ELR (cell line): ENCODE data around the gene NUDT1.

ENCODE experiments used
- DNase-seq: peaks from one replicate; pipeline ENCODE4 v3.0.0-alpha.2; 2015; ENCODE audit warnings: low read depth

NUDT1 gene

GRCh38 chr7:2249744-2250323, 7.8 kb downstream of the NUDT1 start:
- no peak for DNase-seq

DNA sequence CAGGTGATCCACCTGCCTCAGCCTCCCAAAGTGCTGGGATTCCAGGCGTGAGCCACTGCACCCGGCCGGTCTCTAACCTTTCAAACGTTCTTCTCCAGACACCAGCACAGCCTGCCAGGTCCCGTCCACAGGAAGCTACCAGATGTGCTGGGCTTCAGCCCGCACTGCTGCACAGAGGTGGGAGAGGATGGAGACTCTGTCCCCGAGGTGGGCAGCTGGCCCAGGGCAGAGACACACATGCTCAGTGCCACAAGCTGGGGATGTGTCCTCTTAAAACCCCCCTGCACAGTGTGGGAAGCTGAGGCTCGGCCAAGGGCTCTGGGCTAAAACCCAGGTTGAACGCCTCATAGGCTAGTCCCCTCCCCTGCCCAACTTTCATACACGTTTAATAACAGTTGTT, 9.4 kb downstream of the NUDT1 start:
- no peak for DNase-seq

DNA sequence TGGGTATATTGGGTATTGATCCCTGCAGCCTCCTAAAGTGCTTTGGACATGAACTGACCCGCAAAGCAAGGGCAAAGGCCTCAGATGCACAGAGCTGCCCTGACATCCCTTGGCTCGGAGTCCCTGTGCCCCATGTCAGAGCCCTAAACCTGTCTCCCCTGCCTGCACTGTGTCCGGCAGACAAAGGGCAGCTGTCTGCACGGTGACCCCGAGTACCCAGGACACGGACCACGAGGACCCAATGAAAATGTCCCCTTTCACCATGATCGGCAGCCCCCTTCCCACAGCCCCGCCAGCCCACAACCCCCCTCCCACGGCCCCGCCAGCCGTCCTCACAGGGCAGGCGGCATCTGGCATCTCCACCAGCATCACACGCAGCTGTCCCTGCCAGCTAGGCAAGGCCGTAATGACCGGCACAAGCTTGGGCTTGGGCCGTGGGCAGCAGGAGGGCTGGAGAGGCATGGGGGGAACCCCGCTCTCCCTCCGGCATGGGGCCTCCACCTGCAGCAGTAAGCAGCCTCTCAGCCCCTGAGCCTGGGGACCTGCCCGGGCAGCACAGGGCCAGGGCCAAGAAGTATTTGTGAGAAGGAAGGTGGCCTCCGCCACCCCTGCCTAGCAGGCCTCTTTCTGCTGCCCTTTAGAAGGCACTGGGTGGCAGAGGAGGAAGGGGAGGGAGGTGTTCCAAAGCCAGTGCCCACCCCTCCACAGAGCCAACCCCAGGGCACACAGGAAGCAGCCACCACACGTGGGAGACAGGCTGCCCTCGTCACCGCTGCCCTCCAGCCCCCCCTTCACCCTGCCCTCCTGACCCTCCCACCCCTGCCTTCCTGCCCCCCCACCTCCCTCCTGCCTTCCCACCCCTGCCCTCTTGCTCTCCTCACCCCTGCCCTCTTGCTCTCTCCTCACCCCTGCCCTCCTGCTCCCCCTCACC, 10.1 kb downstream of the NUDT1 start:
- no peak for DNase-seq

- DNase-seq = no peak
Measured at GRCh38 chr7:2253021-2253420, 11.0 kb downstream of the NUDT1 start.

- DNase-seq = no peak
Measured at GRCh38 chr7:2253525-2254244, 11.7 kb downstream of the NUDT1 start.

DNA sequence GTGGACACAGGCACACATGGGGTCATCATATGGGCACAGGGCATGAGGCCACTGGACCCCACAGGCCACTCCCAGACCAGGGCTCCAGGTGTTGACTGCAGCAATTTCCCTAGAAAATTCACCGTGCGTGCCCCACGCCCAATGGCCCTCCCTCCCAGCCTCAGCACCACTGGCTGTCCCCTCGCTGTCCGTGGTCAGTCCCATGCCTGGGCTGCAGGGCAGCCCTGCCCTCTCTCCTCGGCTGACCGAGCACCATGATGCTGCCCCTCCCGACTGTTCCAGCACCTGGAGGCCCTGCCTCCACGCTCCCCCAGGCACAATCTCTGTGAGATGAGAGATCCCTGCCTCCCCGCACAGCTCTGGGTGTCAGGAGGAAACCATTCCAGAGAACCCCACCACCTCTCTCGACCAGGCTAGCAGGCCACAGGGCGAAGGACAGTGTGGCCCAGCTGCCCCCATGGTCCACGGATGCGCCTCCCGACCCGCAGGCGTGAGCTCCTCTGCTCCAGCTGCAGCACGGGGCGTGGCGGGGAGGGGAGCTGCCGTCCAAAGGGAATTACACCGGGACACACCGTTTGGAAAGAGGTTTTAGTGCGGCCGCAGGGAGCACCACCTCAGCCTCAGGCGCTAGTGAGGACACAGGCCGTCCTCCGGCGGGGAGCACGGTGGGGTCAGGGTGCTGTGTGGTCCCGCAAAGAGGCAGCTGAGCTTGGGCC, 12.6 kb downstream of the NUDT1 start:
- no peak for DNase-seq

DNA sequence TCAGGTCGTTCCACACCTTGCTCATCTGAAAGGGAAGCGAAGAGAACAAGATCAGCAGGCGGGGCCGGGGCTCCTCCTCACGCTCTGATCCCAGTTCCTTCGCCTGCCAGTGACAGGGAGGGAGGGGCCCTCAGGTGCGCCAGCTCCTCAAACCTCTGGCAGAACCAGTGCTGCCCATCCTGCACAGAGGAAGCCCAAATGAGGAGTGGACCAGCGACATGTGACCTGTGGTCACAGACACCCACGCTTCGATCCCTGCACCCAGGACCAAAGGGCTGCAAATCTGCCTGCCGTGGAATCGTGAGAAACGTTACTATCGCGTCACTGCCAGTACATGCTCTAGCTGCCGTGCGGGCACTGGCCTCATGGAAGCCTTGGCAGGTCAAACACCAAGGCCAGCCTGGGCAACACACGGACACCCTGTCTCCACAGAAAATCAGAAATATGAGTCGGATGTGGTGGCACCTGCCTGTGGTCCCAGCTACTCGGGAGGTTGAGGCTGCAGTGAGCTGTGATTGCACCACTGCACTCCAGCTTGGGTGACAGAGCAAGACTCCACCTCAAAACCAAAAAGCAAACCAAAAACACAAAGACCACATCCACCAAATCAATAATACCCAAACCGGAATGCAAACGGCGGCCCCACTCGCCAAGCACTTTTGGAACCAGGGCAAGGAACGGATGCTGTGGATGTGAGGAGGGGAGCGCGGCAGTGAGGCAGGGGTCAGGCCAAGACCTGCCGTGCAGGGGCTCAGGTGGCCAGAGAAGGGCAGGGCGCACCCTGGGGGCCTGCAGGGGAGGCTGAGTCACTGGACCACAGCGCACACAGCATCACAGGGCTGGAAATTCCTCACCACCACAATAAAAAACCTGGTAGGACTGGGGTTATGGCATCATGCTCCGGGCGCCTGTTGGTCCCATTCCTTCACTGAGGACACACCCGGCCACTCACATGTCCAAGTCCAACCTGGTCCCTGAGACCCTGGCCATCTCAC, 13.4 kb downstream of the NUDT1 start:
- peak; percentile 87 for DNase-seq

DNA sequence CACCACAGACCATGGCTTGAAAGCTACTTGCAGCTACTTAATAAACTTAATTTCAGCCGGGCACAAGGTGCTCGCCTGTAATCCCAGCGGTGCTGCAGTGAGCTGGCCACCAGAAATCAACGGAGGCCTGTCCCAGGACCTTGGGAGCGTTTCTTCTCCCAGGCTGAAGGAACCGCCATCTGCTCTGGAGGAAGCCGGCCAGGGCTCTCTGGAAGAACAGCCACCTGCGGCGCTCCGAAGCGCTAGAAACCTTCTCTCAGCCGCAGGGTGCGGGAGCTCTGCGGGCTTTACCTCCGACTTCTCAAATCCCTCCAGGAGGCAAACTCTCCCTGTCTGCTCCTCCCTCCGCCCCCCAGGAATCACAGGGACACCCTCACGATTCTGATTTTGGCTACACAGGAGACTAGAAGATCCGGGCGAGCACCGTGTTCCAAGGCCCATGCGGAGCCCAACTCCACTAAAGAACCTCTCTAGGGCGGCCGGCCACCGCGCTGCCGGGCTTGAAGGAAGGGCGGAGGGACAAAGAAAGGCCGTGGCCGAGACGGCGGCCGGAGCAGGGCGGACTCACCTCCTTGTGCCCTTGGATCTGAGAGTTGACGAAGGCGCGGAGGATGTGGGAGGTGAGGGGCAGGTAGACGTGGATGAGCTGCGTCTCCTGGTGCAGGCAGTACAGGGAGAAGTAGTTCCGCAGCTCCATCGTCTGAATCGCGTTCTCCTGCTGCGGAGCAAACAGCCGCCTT, 14.4 kb downstream of the NUDT1 start:
- no peak for DNase-seq

- no peak for DNase-seq
Measured at GRCh38 chr7:2257046-2257551, 15.1 kb downstream of the NUDT1 start.

- DNase-seq = no peak
Measured at GRCh38 chr7:2257651-2258050, 15.6 kb downstream of the NUDT1 start.

DNA sequence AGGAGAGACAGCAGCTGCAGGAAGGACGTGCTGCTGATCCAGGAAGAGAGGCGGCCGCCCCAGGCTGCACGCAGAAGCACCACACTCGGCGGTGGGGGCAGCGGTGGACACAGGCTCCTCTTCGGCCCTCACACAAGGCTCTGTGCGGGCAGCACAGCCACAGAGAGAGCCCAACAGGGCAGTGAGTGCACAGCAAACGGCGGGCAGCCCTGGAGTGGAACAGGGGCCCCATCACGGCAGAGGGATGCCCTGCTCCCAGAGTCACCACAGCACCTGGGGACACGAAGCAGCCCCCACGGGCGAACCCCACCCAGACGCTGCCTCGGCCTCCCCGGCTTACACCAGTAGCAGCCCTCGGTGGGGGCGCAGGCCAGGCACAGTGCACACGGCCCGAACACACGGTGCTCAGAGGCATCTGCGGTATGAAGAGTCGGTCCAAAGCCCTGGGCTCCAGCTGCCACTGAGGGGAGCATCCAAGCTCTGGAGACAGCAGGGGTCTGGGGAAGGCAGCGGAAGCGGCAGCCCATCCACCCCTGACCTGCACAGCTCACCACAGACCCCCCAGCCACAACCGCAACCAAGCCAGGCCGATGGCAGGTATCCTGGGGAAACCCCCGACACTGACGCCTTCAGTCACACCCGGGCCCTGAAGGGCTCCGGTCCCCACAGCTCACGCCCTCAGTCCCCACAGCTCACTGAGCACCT, 16.8 kb downstream of the NUDT1 start:
- no peak for DNase-seq

- DNase-seq = no peak
Measured at GRCh38 chr7:2259480-2259879, 17.5 kb downstream of the NUDT1 start.

- DNase-seq = peak; percentile 74
Measured at GRCh38 chr7:2260820-2261219, 18.8 kb downstream of the NUDT1 start.

GRCh38 chr7:2261611-2262010, 19.6 kb downstream of the NUDT1 start:
- no peak for DNase-seq

DNA sequence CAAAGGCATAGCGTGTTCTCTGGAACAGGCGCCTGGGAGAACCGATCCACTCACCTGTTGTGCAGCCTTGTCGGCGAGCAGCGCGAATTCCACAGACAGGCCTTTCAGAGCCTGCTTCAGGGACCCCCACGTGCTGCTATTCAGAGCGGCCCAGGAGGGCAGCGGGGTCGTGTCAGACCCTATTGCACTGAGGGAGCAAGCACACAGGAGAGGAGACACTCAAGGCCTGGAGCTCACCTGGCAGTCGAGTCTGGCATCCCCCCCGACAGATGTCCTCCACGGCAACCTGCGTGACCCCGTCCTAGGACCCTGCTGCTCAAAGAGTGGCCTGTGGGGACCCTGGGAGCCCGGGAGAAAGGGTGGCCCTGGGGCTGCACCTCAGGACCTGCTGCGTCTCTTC, 21.1 kb downstream of the NUDT1 start:
- no peak for DNase-seq

DNA sequence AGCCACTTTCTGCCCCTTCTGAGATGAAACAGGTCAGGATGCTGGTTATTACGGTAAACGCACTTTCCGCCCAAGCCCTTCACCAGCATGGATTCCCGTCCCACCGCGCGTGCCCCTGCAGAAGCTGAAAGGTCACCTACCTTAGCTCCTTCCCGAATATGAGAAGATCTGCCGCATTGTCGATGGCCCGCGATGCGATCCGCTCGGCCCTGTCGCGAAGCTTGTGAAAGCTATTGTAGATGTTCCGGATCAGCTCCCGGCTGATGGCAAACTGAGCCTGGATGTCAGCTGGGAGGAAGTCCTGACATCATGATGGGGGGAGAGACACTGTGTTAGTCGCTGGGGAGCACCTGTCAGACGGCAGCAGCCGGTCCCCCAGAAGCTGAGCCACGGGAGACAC, 22.1 kb downstream of the NUDT1 start:
- DNase-seq = no peak

DNA sequence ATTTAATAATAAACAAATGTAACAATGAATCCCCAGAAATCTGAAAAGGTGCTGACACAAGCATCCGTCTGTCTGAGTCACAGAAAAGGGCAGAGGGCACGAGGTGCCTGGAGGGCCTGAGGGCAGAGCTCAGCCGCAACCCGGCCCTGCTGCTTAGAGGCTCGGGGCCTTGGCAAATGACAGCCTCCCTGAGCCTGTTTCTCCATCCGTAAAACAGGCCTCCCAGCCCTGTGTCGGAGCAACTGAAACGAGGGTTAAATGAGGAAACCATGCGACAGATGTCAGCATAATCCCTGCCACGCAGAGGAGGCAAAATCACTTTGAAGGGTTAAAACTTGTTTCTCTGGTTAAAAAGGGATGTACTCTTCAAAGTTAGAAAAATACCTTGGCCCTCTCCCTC, 24.9 kb downstream of the NUDT1 start:
- peak; percentile 97 for DNase-seq

DNA sequence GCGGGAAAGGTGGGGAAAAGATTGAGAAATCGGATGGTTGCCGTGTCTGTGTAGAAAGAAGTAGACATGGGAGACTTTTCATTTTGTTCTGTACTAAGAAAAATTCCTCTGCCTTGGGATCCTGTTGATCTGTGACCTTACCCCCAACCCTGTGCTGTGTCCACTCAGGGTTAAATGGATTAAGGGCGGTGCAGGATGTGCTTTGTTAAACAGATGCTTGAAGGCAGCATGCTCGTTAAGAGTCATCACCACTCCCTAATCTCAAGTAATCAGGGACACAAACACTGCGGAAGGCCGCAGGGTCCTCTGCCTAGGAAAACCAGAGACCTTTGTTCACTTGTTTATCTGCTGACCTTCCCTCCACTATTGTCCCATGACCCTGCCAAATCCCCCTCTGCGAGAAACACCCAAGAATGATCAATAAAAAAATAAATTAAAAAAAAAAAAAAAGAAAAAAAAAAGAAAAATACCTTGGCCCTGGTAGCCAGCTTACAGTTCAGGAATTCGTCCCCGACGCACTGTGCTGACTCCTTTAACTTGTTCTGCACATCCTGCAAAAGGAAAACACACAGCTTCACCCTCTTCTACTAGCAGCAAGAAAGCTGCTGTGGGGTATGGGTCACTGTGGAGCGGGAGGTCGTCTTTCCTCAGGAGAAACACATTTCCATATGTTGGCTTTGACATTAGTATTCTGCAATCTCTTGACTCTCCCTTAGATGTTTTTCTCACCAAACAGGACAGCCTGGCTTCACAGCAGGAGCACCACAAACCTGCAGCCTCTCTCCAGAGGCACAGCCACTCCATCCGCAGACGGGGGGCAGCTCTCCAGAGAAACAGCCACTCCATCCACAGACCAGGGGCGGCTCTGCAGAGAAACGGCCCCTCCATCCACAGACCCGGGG, 27.3 kb downstream of the NUDT1 start:
- peak; percentile 71 for DNase-seq
